ENCODE data around the gene GLT8D2. TPM values are rescaled to one million over a fixed set of nuclear protein-coding genes. Genes with fewer than 3 reads are reported as not detected.

The GLT8D2 gene
- total and polyA plus RNA-seq, 2 donors (not counting 3 experiments of a cell fraction or from before 2014, with no cell fraction given) = 1.7 to 2.6 TPM

DNA sequence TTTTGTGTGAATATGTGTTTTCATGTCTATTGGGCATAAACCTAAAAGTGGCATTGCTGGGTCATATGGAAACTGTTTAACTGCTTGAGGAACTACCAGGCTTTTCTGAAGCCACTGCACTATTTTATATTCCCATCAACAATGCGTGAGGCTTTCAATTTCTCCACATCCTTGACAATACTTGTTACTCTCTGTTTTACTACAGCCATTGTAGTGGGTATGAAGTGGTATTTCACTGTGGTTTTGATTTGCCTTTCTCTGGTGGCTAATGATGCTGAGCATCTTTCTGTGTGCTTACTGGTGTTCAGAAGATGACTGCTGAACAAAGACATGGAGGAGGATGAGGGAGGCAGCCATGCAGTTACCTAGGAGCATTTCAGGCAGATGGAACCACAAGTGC, 97.5 kb downstream of the GLT8D2 start:
- Histone ChIP-seq H3K27me3 (ENCODE audit: control insufficient read depth in 2 of 2, insufficient read depth in 2 of 2, low read length in 2 of 2) (no peaks in the 10 kb centered on the region), H3K9me1 (replicated peaks; ENCODE audit: control insufficient read depth, extremely low read depth, insufficient read depth, low read length) (no peaks in the 10 kb centered on the region), H3K9ac (replicated peaks; ENCODE audit: extremely low read depth, insufficient read depth, low read length) (no peak overlapping the region), H3K9me3 (replicated peaks; ENCODE audit: control insufficient read depth, insufficient read depth, low read length) (no peaks in the 10 kb centered on the region), H3K36me3 (ENCODE audit: control insufficient read depth in 2 of 2, extremely low read depth in 1 of 2, insufficient read depth in 2 of 2, low read length in 2 of 2) (peaks cover 23 to 32% of the 10 kb centered on the region in 2 experiments), H3K27ac (ENCODE audit: insufficient read depth, low read depth, low read length) (no peak overlapping the region), H3K4me1 (ENCODE audit: control insufficient read depth, extremely low read depth, insufficient read depth, low read length) (peaks cover 9% of the 10 kb centered on the region), H3K4me2 (ENCODE audit: insufficient read depth, low read length) (no peak overlapping the region), H2AFZ (ENCODE audit: low read depth, low read length) (no peak overlapping the region), H3K79me2 (ENCODE audit: control insufficient read depth, insufficient read depth, low read length) (peaks cover 23% of the 10 kb centered on the region), H3K4me3 (replicated peaks in 1 of 3; ENCODE audit: insufficient read depth in 1 of 3, low read depth in 1 of 3, low read length in 3 of 3) (no peak overlapping the region), H4K20me1 (replicated peaks; ENCODE audit: control insufficient read depth, extremely low read depth, insufficient read depth, low read length) (peaks cover 2% of the 10 kb centered on the region)
- ChIA-PET POLR2A (no interaction called here), CTCF (no interaction called here)
- FAIRE-seq (no peak), DNase-seq (ENCODE audit: low read depth, low spot score) (no peak)
- dilution Hi-C loops (cut with MboI; ENCODE audit: extremely low pct_ligation_motif_present, low sequenced_read_pairs) (no loop called here), intact Hi-C loops (cut with micrococcal nuclease) (no loop called here)
- no peak for TF ChIP-seq FOS (IDR thresholded peaks at IDR 0.05; ENCODE audit: borderline replicate concordance, insufficient read depth, low read length)
- TF ChIP-seq EZH2 (IDR thresholded peaks at IDR 0.05; ENCODE audit: borderline replicate concordance, low read depth, low read length, severe bottlenecking) = no peak
- TF ChIP-seq POLR2AphosphoS5 (IDR thresholded peaks at IDR 0.05; ENCODE audit: insufficient read depth, low read depth, low read length) = no peak
- TF ChIP-seq POLR2A (IDR thresholded peaks at IDR 0.05; ENCODE audit: low read depth, low read length) = no peak
- no peak for TF ChIP-seq MYC (IDR thresholded peaks at IDR 0.05; ENCODE audit: low read depth, low read length)
- BruUV-seq (replicated peaks) = no TSS peak

DNA sequence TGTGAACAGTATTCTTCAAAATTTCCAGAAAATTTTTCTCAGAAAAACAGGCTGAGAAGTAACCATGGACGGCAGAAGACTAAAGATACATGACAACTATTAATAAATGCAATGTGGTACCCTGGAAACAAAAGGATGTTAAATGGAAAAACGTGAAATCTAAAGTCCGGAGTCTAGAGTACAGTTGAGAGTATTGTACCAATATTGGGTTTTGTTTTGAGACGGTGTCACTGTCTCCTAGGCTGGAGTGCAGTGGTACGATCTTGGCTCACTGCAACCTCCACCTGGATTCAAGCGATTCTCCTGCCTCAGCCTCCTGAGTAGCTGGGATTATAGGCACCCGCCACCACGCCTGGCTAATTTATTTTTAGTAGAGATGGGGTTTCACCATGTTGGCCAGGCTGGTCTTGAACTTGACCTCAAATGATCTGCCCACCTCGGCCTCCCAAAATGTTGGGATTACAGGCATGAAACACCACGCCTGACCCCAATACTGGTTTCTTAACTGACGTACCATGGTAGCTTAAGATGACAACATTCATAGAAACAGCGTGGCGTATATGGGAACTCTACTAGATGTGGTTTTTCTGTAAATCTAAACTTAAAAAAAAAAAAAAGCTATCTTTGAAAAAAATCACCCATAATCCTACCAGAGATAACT, 101.1 kb downstream of the GLT8D2 start:
- dilution Hi-C loops (cut with MboI; ENCODE audit: extremely low pct_ligation_motif_present, low sequenced_read_pairs) (no loop called here), intact Hi-C loops (cut with micrococcal nuclease) (loop anchor here (10.0 kb wide), 1 partner anchor 1186 kb away; no protein-coding TSS in a partner anchor)
- no peak for FAIRE-seq

More for the DNA sequence above, 101.1 kb downstream of the GLT8D2 start:
- no TSS peak for BruUV-seq (replicated peaks)
- H3K4me3 ChIP-seq (replicated peaks in 1 of 3; ENCODE audit: insufficient read depth in 1 of 3, low read depth in 1 of 3, low read length in 3 of 3) = no peak overlapping the region
- H3K9ac ChIP-seq (replicated peaks; ENCODE audit: extremely low read depth, insufficient read depth, low read length) = no peak overlapping the region
- H3K4me1 ChIP-seq (ENCODE audit: control insufficient read depth, extremely low read depth, insufficient read depth, low read length) = no peaks in the 10 kb centered on the region
- no peak for DNase-seq (ENCODE audit: low read depth, low spot score)
- H3K79me2 ChIP-seq (ENCODE audit: control insufficient read depth, insufficient read depth, low read length) = peaks cover 6% of the 10 kb centered on the region
- no peaks in the 10 kb centered on the region for H3K27me3 ChIP-seq (ENCODE audit: control insufficient read depth in 2 of 2, insufficient read depth in 2 of 2, low read length in 2 of 2)
- peaks cover 2% of the 10 kb centered on the region for H4K20me1 ChIP-seq (replicated peaks; ENCODE audit: control insufficient read depth, extremely low read depth, insufficient read depth, low read length)
- H3K9me1 ChIP-seq (replicated peaks; ENCODE audit: control insufficient read depth, extremely low read depth, insufficient read depth, low read length) = no peaks in the 10 kb centered on the region
- H3K4me2 ChIP-seq (ENCODE audit: insufficient read depth, low read length) = no peak overlapping the region
- peaks cover 42 to 54% of the 10 kb centered on the region in 2 experiments for H3K36me3 ChIP-seq (ENCODE audit: control insufficient read depth in 2 of 2, extremely low read depth in 1 of 2, insufficient read depth in 2 of 2, low read length in 2 of 2)
- TF ChIP-seq, protein P1, sequence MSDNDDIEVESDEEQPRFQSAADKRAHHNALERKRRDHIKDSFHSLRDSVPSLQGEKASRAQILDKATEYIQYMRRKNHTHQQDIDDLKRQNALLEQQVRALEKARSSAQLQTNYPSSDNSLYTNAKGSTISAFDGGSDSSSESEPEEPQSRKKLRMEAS (IDR thresholded peaks at IDR 0.05; ENCODE audit: insufficient read depth, insufficient read length) = no peak
- peak; percentile 28 for TF ChIP-seq POLR2AphosphoS5 (IDR thresholded peaks at IDR 0.05; ENCODE audit: insufficient read depth, low read depth, low read length)
- peak; percentile 22 for TF ChIP-seq POLR2A (IDR thresholded peaks at IDR 0.05; ENCODE audit: low read depth, low read length)
- no peak for TF ChIP-seq EZH2 (IDR thresholded peaks at IDR 0.05; ENCODE audit: borderline replicate concordance, low read depth, low read length, severe bottlenecking)
- no peak for TF ChIP-seq FOS (IDR thresholded peaks at IDR 0.05; ENCODE audit: borderline replicate concordance, insufficient read depth, low read length)
- TF ChIP-seq GATA2 (IDR thresholded peaks at IDR 0.05; ENCODE audit: insufficient read depth, insufficient read length, low read depth, low read length) = no peak
- H3K27ac ChIP-seq (ENCODE audit: insufficient read depth, low read depth, low read length) = no peak overlapping the region
- ChIA-PET POLR2A (interaction anchor here (0.6 kb wide), 1 partner anchor 177 kb away, joined by 4 read pairs; no protein-coding TSS in a partner anchor), CTCF (interaction anchor here (0.9 kb wide), 1 partner anchor 16 kb away, joined by 4 read pairs; no protein-coding TSS in a partner anchor)
- no peak overlapping the region for H2AFZ ChIP-seq (ENCODE audit: low read depth, low read length)
- H3K9me3 ChIP-seq (replicated peaks; ENCODE audit: control insufficient read depth, insufficient read depth, low read length) = no peaks in the 10 kb centered on the region

Measured in endothelial cell of umbilical vein (primary cell).